ENCODE measurements around the gene DIP2C. TPM values are rescaled to one million over a fixed set of nuclear protein-coding genes. Genes with fewer than 3 reads are reported as not detected.

Gene DIP2C
- polyA plus RNA-seq, 3 donors, result 0.11 TPM; not detected in 2

DNA sequence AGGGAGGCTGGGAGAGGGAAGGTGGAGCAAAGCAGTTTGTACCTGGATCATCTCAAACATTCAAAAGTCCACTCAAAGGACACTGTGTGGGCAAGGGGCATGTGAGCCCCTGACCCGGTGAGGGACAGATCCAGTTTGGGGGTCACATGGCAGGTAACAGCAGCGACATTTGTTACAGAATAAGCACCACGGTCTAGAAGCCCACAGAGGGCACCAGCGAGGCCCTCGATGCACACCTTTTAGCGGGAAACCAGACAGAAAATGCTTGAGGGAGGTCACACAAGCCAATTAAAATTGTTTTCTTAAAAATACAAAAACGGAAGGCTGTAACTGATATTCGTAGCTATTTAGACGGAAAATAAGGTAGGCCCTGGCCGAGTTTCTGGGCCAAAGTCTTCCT is 409.8 kb downstream of the DIP2C start:
- no peaks in the 10 kb centered on the region for H3K9me3 ChIP-seq (replicated peaks in 1 of 2; ENCODE audit: control insufficient read depth in 1 of 2, insufficient read depth in 1 of 2, low read length in 2 of 2)
- H3K4me3 Mint-ChIP-seq, result no peak overlapping the region
- H3K27me3 Mint-ChIP-seq (ENCODE audit: low read depth in 3 of 3), result peaks cover 0 to 8% (median 6%) of the 10 kb centered on the region in 3 donors
- H3K4me3 ChIP-seq (replicated peaks in 1 of 3; ENCODE audit: low read depth in 2 of 3, low read length in 3 of 3), result no peak overlapping the region
- 92% methylated on average over 9 of the region's 10 CpGs for WGBS (ENCODE audit: insufficient coverage)
- no peak overlapping the region for H2AFZ ChIP-seq (ENCODE audit: insufficient read depth, low read depth, low read length, poor library complexity, severe bottlenecking)
- no peak overlapping the region for H3K27ac ChIP-seq (ENCODE audit: low read depth in 1 of 2, low read length in 2 of 2)
- no peaks in the 10 kb centered on the region for H3K36me3 ChIP-seq (replicated peaks in 1 of 2; ENCODE audit: control insufficient read depth in 1 of 2, insufficient read depth in 2 of 2, low read length in 2 of 2)
- peaks cover 0 to 8% (median 1%) of the 10 kb centered on the region in 7 donors for H3K9me3 Mint-ChIP-seq
- intact Hi-C loops (cut with micrococcal nuclease), result no loop called here
- H3K4me2 ChIP-seq (replicated peaks; ENCODE audit: extremely low read depth, low read length, poor library complexity, severe bottlenecking), result no peak overlapping the region
- peaks cover 7 to 13% of the 10 kb centered on the region in 2 donors for H3K4me1 ChIP-seq (ENCODE audit: control insufficient read depth in 1 of 2, insufficient read depth in 2 of 2, low read length in 2 of 2)
- H3K4me1 Mint-ChIP-seq, result peaks cover 22% of the 10 kb centered on the region
- no peak overlapping the region for H3K27ac Mint-ChIP-seq
- no peak for DNase-seq
- no peaks in the 10 kb centered on the region for H3K27me3 ChIP-seq (ENCODE audit: control insufficient read depth in 2 of 2, insufficient read depth in 2 of 2, low read length in 2 of 2)
- no peaks in the 10 kb centered on the region for H4K20me1 ChIP-seq (ENCODE audit: insufficient read depth, low read length)
- TF ChIP-seq, protein P1, sequence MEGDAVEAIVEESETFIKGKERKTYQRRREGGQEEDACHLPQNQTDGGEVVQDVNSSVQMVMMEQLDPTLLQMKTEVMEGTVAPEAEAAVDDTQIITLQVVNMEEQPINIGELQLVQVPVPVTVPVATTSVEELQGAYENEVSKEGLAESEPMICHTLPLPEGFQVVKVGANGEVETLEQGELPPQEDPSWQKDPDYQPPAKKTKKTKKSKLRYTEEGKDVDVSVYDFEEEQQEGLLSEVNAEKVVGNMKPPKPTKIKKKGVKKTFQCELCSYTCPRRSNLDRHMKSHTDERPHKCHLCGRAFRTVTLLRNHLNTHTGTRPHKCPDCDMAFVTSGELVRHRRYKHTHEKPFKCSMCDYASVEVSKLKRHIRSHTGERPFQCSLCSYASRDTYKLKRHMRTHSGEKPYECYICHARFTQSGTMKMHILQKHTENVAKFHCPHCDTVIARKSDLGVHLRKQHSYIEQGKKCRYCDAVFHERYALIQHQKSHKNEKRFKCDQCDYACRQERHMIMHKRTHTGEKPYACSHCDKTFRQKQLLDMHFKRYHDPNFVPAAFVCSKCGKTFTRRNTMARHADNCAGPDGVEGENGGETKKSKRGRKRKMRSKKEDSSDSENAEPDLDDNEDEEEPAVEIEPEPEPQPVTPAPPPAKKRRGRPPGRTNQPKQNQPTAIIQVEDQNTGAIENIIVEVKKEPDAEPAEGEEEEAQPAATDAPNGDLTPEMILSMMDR (IDR thresholded peaks at IDR 0.05), result no peak
- H3K79me2 ChIP-seq (ENCODE audit: insufficient read depth, low read length), result no peaks in the 10 kb centered on the region
- H3K36me3 Mint-ChIP-seq, result no peaks in the 10 kb centered on the region
- no peak overlapping the region for H3K9ac ChIP-seq (ENCODE audit: insufficient read depth, low read length, poor library complexity, severe bottlenecking)

DNA sequence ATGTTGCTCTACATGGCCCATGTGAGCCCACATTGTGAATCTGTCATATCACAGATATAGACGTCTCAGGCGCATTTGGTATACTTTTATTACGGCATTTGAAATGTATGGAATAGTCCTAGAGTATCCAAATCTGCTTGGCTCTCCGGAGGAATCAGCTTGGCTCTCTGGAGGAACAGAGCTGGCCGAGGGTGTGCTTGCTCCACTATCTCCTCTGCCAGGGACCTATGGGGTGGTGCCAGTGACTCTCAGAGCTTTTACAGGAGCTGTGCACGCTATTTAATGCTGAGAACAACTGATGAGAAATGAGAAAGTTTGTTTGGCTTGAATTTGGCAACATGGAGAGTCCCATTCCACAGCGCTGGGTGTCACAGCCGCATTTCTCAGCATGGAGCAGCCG is 410.2 kb downstream of the DIP2C start:
- TF ChIP-seq, protein P1 (IDR thresholded peaks at IDR 0.05), result no peak
- WGBS (ENCODE audit: insufficient coverage), result 97% methylated on average over 7 of the region's 9 CpGs
- H3K36me3 Mint-ChIP-seq, result no peaks in the 10 kb centered on the region

More for the DNA sequence above, 410.2 kb downstream of the DIP2C start:
- H3K27ac Mint-ChIP-seq, result no peak overlapping the region
- peaks cover 0 to 8% (median 1%) of the 10 kb centered on the region in 7 donors for H3K9me3 Mint-ChIP-seq
- Histone ChIP-seq H3K36me3 (replicated peaks in 1 of 2; ENCODE audit: control insufficient read depth in 1 of 2, insufficient read depth in 2 of 2, low read length in 2 of 2) (no peaks in the 10 kb centered on the region), H3K27me3 (ENCODE audit: control insufficient read depth in 2 of 2, insufficient read depth in 2 of 2, low read length in 2 of 2) (no peaks in the 10 kb centered on the region), H3K27ac (ENCODE audit: low read depth in 1 of 2, low read length in 2 of 2) (no peak overlapping the region), H3K4me1 (ENCODE audit: control insufficient read depth in 1 of 2, insufficient read depth in 2 of 2, low read length in 2 of 2) (peaks cover 7 to 13% of the 10 kb centered on the region in 2 donors), H3K4me3 (replicated peaks in 1 of 3; ENCODE audit: low read depth in 2 of 3, low read length in 3 of 3) (no peak overlapping the region), H3K9me3 (replicated peaks in 1 of 2; ENCODE audit: control insufficient read depth in 1 of 2, insufficient read depth in 1 of 2, low read length in 2 of 2) (no peaks in the 10 kb centered on the region), H3K79me2 (ENCODE audit: insufficient read depth, low read length) (no peaks in the 10 kb centered on the region), H3K9ac (ENCODE audit: insufficient read depth, low read length, poor library complexity, severe bottlenecking) (no peak overlapping the region), H4K20me1 (ENCODE audit: insufficient read depth, low read length) (no peaks in the 10 kb centered on the region), H2AFZ (ENCODE audit: insufficient read depth, low read depth, low read length, poor library complexity, severe bottlenecking) (no peak overlapping the region), H3K4me2 (replicated peaks; ENCODE audit: extremely low read depth, low read length, poor library complexity, severe bottlenecking) (no peak overlapping the region)
- H3K4me3 Mint-ChIP-seq, result no peak overlapping the region
- peaks cover 0 to 8% (median 6%) of the 10 kb centered on the region in 3 donors for H3K27me3 Mint-ChIP-seq (ENCODE audit: low read depth in 3 of 3)
- peaks cover 22% of the 10 kb centered on the region for H3K4me1 Mint-ChIP-seq
- DNase-seq, result no peak
- intact Hi-C loops (cut with micrococcal nuclease), result no loop called here

Measured in CD14-positive monocyte (primary cell).